RPMI7951 (cell line): ENCODE data around the gene PRICKLE2. TPM values are rescaled to one million over a fixed set of nuclear protein-coding genes. Genes with fewer than 3 reads are reported as not detected.

Experiments
- DNase-seq: peaks from one replicate; pipeline ENCODE4 v3.0.0-alpha.2; 2012; ENCODE audit warnings: low read depth
- total RNA-seq: library from RNA; depleted of rRNA; stranded (reverse); fragments of >200 nt; shearing (Covaris generic); gene quantifications from 2 replicates; pipeline ENCODE4 v1.2.3, GENCODE V29; 2014

Gene PRICKLE2
- total RNA-seq, 1 experiment from 2014 or later = 15.0 TPM

DNA sequence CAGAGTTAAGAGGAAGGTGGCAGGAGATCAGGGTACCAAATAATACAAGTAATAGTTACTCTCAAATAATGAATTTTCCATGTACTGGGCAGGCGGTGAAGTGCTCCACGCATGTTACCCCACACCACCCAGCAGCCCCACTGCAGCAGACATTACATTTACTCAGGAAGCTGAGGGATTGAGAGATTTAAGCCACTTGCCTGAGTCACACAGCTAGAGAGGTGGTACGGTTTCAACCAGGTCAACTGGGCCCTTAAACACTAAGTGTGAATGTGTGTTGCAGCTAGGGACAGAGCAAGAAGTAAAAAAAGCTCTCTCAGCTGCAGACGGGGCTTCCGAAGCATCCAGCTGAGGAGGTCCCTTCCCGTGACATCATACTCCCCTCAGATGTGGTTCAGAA lies 91.3 kb downstream of the PRICKLE2 start:
- no peak for DNase-seq

GRCh38 chr3:64133272-64133671 lies 92.0 kb downstream of the PRICKLE2 start:
- no peak for DNase-seq

- peak; percentile 41 for DNase-seq
These were observed 93.4 kb downstream of the PRICKLE2 start for GRCh38 chr3:64131725-64132469.

- no peak for DNase-seq
These were observed 94.8 kb downstream of the PRICKLE2 start for GRCh38 chr3:64130436-64130835.

DNA sequence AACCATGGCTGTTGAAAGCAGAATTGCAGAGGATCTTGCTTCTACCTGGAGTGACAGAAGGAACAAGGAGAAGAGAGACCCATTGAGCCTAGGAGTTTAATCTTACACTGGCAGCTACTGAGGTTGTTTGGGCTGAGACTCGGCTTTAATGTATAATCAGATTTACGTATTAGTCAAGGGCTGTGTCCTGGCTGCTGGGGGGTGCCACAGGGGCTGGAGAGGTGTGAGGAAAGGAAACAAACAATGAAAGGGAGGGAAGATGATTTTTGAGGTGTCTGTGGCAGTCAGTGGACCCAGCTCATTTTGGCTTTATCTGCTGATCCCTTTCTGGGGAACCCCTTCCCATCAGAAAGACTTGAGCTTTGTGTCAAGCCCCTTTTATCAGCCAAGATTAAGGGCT lies 95.7 kb downstream of the PRICKLE2 start:
- DNase-seq = no peak

DNA sequence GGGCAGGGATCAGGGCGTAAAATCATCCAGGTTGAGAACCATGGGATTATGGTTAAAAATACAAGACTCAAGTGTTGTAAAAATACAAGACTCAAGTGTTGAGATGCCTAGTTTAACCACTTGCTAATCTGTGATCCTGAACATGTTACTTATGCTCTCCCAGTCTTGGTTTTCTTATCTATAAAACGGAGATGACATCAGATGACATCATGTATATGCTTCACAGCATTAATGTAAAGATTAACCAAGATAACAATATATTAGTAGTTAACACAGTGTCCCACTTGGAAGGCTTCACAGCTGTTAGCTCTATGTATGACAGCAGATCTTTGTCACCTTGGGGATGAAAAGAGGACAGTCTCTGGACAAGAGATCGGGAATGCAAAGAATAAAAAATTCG lies 96.2 kb downstream of the PRICKLE2 start:
- no peak for DNase-seq

DNA sequence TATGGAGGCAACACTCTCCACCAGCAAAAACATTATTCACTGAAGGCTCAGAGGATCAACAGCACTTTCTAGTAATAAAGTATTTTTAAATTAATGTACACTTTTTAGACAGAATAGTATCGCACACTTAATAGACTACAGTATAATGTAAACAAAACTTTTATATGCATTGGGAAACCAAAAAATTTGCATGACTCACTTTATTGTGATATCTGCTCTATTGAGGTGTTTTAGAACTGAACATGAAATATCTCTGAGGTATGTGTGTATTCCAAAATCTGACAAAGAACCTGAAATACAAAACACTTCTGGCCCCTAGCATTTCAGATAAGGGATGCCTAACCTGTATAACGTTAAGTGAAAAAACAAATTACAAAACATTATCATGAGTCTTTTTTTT lies 99.7 kb downstream of the PRICKLE2 start:
- DNase-seq = no peak

DNA sequence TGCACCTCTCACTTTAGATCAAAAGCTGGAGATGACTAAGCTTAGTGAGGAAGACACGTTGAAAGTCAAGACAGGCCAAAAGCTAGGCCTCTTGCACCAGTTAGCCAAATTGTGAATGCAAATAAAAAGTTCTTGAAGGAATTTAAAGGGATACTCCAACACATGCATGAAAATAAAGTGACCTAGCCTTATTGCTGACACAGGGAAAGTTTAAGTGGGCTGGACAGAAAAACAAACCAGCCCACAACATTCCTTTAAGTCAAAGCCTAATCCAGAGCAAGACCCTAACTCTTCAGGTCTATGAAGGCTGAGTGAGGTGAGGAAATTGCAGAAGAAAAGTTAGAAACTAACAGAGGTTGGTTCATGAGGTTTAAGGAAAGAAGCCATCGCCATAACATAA lies 101.3 kb downstream of the PRICKLE2 start:
- no peak for DNase-seq

DNA sequence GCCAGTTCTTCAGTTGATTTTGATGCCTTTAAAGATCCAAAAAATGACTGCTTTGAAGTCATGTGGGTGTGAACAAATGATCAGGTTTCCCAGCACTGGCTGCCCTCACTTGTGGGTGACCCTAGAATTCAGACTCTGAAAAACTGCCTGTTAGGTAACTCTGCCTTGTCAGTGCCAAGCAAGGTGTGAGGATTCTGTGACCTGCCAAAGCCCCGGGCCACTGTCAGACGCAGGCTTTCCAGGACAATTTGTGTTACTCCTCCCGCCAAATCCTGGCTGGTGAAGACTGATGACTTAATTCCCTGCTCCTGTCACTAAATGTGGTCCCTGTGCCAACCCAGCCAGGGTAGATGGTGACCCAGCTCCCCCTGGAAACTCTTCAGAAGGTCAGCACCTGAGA lies 102.8 kb downstream of the PRICKLE2 start:
- DNase-seq = no peak

DNA sequence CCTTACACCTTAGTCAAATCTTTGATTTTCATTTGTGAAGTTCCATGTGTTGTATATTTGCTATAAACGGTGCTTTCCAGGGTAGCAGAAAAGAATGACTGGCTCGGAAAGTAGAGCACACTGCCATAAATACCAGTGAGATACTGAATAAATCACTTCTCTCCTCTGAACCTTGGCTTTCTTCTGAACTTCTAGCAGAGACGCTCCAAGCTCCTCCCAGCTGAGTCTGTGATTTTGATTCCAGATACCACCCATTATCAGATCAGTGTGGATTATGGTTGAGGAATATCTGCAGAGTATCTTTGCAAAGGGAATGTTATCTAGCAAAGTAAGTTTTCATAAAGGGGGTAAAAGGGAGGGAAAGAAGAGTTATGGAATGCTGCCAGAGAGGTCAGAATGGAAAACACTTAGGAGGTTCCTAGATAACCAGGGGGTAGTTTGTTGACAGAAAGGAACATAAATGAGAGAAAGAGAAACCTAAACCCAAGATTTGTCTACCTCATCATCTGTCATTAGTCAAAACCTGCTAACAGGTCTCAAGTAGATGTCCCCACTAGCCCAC lies 103.4 kb downstream of the PRICKLE2 start:
- DNase-seq = no peak

GRCh38 chr3:64120876-64121275 lies 104.4 kb downstream of the PRICKLE2 start:
- no peak for DNase-seq

DNA sequence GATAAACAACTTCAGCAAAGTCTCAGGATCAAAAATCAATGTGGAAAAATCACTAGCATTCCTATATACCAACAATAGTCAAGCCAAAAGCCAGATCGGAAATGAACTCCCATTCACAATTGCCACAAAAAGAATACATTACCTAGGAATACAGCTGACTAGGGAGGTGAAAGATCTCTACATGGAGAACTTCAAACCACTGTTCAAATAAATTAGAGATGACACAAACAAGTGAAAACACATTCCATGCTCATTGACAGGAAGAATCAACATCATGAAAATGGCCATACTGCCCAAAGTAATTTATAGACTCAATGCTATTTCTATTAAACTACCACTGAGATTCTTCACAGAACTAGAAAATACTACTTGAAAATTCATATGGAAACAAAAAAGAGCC lies 107.8 kb downstream of the PRICKLE2 start:
- no peak for DNase-seq

DNA sequence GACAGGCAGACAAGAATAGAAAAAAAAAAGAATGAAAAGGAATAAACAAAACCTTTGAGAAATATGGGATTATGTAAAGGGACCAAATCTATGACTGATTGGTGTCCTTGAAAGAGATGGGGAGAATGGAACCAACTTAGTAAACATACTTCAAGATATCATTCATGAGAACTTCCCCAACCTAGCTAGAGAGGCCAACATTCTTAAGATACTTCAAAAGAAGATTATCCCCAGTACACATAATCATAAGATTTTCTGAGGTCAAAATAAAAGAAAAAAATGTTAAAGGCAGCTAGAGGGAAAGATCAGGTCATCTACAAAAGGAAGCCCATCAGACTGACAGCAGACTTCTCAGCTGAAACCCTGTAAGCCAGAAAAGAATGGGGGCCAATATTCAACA lies 110.6 kb downstream of the PRICKLE2 start:
- DNase-seq = no peak

DNA sequence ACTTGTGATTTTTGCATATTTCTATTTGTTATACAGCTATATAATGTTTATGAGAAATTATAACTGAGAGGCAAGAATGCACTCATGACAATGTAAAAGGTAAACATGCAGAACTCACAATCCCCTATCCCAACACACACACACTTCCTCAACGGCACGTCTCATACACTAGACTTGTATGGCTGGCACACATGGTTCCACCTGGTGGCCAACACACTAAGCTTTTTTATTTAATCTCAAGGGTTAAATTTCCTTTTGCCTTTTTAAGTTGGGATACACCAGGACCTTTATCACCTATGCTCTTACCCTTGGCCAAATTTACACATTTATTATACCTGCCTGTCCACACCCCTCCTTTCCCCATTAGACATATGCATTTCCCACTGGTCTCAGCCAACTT lies 113.4 kb downstream of the PRICKLE2 start:
- DNase-seq = no peak

GRCh38 chr3:64111083-64111482 lies 114.2 kb downstream of the PRICKLE2 start:
- DNase-seq = no peak

DNA sequence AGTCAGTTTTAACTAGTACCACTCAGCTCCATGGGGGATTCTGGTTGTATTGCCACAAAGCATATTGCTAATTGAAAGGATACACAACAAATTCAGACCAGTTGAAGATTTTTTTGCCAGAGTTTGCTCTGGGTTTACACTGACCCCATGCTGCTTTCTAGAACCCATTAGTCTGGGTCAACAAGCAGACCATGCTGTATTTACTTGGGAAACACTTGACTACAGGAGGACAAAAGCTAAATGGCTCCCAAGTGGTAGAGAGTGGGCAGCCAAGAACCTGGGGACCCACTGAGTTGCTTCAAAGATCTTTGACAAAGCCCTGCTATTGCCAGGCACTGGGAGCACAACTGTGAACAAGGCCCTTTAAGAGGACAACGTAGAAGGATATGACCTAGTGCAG lies 115.2 kb downstream of the PRICKLE2 start:
- no peak for DNase-seq

GRCh38 chr3:64109438-64109837 lies 115.8 kb downstream of the PRICKLE2 start:
- DNase-seq = peak; percentile 76

- DNase-seq = no peak
These were observed 116.4 kb downstream of the PRICKLE2 start for GRCh38 chr3:64108784-64109317.

DNA sequence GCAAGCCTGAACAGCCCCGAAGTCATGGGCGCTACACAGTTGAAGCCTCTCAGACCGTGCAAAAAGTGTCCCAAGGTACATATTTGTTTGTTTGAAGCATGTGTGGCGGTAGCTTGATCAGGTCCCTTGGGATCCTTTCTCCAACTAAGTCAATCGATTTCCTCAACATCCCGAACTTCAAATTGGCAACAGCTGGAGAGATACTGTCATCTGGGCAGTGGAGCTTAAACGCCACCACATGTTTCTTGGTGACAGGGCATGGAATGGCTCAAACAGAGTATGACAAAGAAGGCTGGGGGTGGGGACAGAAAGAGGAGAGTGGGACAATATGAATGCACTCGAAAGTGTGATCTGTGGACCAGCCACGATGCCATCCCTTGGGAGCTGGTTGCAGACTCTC lies 117.0 kb downstream of the PRICKLE2 start:
- no peak for DNase-seq

GRCh38 chr3:64107190-64107589 lies 118.1 kb downstream of the PRICKLE2 start:
- no peak for DNase-seq

GRCh38 chr3:64105816-64106215 lies 119.5 kb downstream of the PRICKLE2 start:
- DNase-seq = peak; percentile 9

- peak; percentile 64 for DNase-seq
These were observed 120.6 kb downstream of the PRICKLE2 start for GRCh38 chr3:64104691-64105111.

DNA sequence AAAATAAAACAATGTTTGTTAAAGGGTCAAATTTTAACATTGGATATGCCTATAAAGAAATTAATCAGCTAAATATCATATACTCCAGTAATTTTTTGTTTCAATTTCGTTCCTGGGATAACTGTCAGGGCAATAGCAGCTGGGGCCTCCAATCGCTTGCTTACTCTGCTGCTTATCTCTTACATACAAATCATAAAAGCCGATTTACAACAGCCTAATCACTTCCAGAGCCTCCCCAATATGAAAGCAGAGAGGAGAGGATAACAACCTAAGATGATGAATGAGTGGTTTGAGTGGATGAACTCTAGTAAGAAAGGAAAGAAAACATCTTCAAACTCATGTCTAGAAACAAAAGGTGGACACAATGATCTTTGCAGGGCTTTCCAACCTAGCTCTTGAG lies 121.3 kb downstream of the PRICKLE2 start:
- DNase-seq = no peak

GRCh38 chr3:64103131-64103530 lies 122.1 kb downstream of the PRICKLE2 start:
- DNase-seq = no peak
